Astrocyte (in vitro differentiated cells and primary cell): ENCODE measurements around the gene UBAC1. TPM values are rescaled to one million over a fixed set of nuclear protein-coding genes. Genes with fewer than 3 reads are reported as not detected.
"Not testable (repeated sequence)": the region's sequence is repeated elsewhere in the genome, so short reads cannot be mapped to it uniquely, and the experiment has no call there.

ENCODE experiments used
- DNase-seq: peaks from one replicate; pipeline ENCODE4 v3.0.0-alpha.2; 2010; ENCODE audit warnings: low read depth
- FAIRE-seq: peaks from 2 replicates; lab custom pipeline; 2011; peaks lifted over from hg19 to GRCh38; lab: Jason Lieb, UNC
- H2AFZ ChIP-seq: 2 replicates; pipeline ENCODE4 v1.6.0; 2012; ENCODE audit warnings: low read depth, low read length, inconsistent platforms
- H3K27ac ChIP-seq: 2 replicates; pipeline ENCODE4 v1.5.1; 2011; ENCODE audit warnings: low read depth, low read length, inconsistent platforms
- H3K27me3 ChIP-seq: 2 replicates; pipeline ENCODE4 v1.6.0; 2011; ENCODE audit warnings: low read length, inconsistent platforms; ENCODE audit not compliant: insufficient read depth
- H3K36me3 ChIP-seq: 2 replicates; pipeline ENCODE4 v1.5.1; 2011; ENCODE audit warnings: low read length, inconsistent platforms; ENCODE audit not compliant: insufficient read depth
- H3K4me1 ChIP-seq: 2 replicates; pipeline ENCODE4 v1.5.1; 2011; ENCODE audit warnings: low read length, inconsistent platforms; ENCODE audit not compliant: insufficient read depth
- H3K4me2 ChIP-seq: 2 replicates; pipeline ENCODE4 v1.6.0; 2012; ENCODE audit warnings: low read length, inconsistent platforms
- H3K4me3 ChIP-seq: 2 replicates; pipeline ENCODE4 v1.5.1; 2011; ENCODE audit warnings: low read depth, mild to moderate bottlenecking, low read length, inconsistent platforms; ENCODE audit not compliant: insufficient read depth
- H3K79me2 ChIP-seq: 2 replicates; pipeline ENCODE4 v1.6.0; 2012; ENCODE audit warnings: mild to moderate bottlenecking, low read length, inconsistent platforms; ENCODE audit not compliant: insufficient read depth
- H3K9ac ChIP-seq: 2 replicates; pipeline ENCODE4 v1.6.0; 2012; ENCODE audit warnings: mild to moderate bottlenecking, low read length, inconsistent platforms
- H3K9me3 ChIP-seq: 2 replicates; pipeline ENCODE4 v1.5.1; 2012; ENCODE audit warnings: low read depth, mild to moderate bottlenecking, low read length, inconsistent platforms; ENCODE audit not compliant: insufficient read depth
- H4K20me1 ChIP-seq: 2 replicates; pipeline ENCODE4 v1.6.0; 2012; ENCODE audit warnings: low read length, inconsistent platforms; ENCODE audit not compliant: insufficient read depth
- H3K27ac Mint-ChIP-seq: one replicate; pipeline ENCODE4 v1.8.0; 2021; ENCODE audit warnings: mild to moderate bottlenecking, mixed read lengths; ENCODE audit not compliant: unreplicated experiment
- H3K27me3 Mint-ChIP-seq: one replicate; pipeline ENCODE4 v1.8.0; 2021; ENCODE audit warnings: low read depth, mixed read lengths; ENCODE audit not compliant: unreplicated experiment
- H3K36me3 Mint-ChIP-seq: one replicate; pipeline ENCODE4 v1.8.0; 2021; ENCODE audit warnings: low read depth, mixed read lengths; ENCODE audit not compliant: unreplicated experiment
- H3K4me1 Mint-ChIP-seq: one replicate; pipeline ENCODE4 v1.8.0; 2021; ENCODE audit warnings: low read depth, mixed read lengths; ENCODE audit not compliant: unreplicated experiment
- H3K4me3 Mint-ChIP-seq: one replicate; pipeline ENCODE4 v1.8.0; 2021; ENCODE audit warnings: mild to moderate bottlenecking, moderate library complexity, mixed read lengths; ENCODE audit not compliant: unreplicated experiment
- H3K9me3 Mint-ChIP-seq: one replicate; pipeline ENCODE4 v1.8.0; 2021; ENCODE audit warnings: mild to moderate bottlenecking, mixed read lengths; ENCODE audit not compliant: unreplicated experiment
- EZH2 ChIP-seq: IDR thresholded peaks from 2 replicates; pipeline ENCODE4 v1.6.1; 2012; ENCODE audit warnings: mild to moderate bottlenecking, low read length, inconsistent platforms; ENCODE audit not compliant: insufficient read depth
- total RNA-seq: library from RNA; stranded (reverse); gene quantifications from 2 replicates; pipeline ENCODE4 v1.2.1, GENCODE V29; 2021
- TF ChIP-seq, protein P1 (sequence below): IDR thresholded peaks from 2 replicates; pipeline ENCODE4 v1.5.1; 2011; ENCODE audit warnings: low read depth, mild to moderate bottlenecking, inconsistent platforms, low read length, moderate library complexity; ENCODE audit not compliant: insufficient read depth

Gene UBAC1
- total RNA-seq, 1 donor from 2014 or later = 31.8 TPM

DNA sequence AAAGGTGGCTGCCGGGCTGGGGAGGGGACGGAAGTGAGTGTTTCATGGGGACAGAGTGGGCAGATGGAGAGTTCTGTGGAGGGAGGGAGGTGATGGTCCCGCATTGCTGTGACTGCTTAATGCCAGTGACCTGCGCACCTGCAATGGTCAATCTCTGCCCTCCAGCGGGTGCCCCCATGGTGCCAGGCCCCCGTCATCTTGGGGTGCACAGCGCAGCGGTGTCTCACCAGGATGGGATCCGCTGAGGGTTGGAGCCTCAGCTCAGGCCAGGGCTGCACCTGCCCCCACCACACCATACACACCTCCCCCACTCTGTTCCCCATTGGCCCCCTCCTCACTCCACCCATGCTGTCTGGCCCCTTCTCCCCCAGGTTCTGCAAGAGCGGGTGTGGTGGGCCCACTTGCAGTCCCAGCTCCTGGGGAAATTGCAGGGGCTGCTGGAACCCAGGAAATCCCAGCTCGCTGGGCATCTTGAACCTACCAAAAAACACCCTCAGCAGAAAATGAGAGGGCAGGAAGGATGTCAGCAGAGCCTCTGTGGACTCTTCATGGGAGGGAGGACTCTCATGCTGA lies 41.8 kb downstream of the UBAC1 start:
- Mint-ChIP-seq H3K36me3 (peaks cover 38% of the 10 kb centered on the region), H3K27ac (peak overlapping the region; percentile 34), H3K4me3 (no peak overlapping the region), H3K4me1 (no peaks in the 10 kb centered on the region), H3K27me3 (no peaks in the 10 kb centered on the region), H3K9me3 (peaks cover 30% of the 10 kb centered on the region)
- Histone ChIP-seq H3K36me3 (peaks cover 15% of the 10 kb centered on the region), H3K27me3 (no peaks in the 10 kb centered on the region), H3K4me1 (no peaks in the 10 kb centered on the region), H4K20me1 (peaks cover 3% of the 10 kb centered on the region), H3K9me3 (peaks cover 14% of the 10 kb centered on the region), H3K4me3 (no peak overlapping the region), H3K9ac (no peak overlapping the region), H3K27ac (no peak overlapping the region), H3K4me2 (no peak overlapping the region), H3K79me2 (no peaks in the 10 kb centered on the region), H2AFZ (no peak overlapping the region)
- FAIRE-seq = no peak
- no peak for DNase-seq
- TF ChIP-seq, protein P1, sequence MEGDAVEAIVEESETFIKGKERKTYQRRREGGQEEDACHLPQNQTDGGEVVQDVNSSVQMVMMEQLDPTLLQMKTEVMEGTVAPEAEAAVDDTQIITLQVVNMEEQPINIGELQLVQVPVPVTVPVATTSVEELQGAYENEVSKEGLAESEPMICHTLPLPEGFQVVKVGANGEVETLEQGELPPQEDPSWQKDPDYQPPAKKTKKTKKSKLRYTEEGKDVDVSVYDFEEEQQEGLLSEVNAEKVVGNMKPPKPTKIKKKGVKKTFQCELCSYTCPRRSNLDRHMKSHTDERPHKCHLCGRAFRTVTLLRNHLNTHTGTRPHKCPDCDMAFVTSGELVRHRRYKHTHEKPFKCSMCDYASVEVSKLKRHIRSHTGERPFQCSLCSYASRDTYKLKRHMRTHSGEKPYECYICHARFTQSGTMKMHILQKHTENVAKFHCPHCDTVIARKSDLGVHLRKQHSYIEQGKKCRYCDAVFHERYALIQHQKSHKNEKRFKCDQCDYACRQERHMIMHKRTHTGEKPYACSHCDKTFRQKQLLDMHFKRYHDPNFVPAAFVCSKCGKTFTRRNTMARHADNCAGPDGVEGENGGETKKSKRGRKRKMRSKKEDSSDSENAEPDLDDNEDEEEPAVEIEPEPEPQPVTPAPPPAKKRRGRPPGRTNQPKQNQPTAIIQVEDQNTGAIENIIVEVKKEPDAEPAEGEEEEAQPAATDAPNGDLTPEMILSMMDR = no peak
- no peak for TF ChIP-seq EZH2

DNA sequence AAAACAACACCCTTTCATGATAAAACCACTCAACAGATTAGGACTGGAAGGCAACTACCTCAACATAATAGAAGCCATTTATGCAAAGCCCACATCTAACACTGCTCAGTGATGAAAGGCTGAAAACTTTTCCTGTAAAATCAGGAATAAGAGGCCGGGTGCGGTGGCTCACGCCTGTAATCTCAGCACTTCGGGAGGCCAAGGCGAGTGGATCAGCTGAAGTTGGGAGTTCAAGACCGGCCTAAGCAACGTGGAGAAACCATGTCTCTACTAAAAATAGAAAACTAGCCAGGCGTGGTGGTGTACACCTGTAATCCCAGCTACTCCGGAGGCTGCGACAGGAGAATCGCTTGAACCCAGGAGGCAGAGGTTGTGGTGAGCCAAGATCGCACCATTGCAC lies 44.9 kb downstream of the UBAC1 start:
- not testable (repeated sequence) for H3K27me3 ChIP-seq, H3K79me2 ChIP-seq, H3K4me1 Mint-ChIP-seq, H3K4me3 ChIP-seq, H3K27me3 Mint-ChIP-seq, H3K4me1 ChIP-seq, FAIRE-seq, H3K4me3 Mint-ChIP-seq, DNase-seq, H3K4me2 ChIP-seq, H3K27ac ChIP-seq, H2AFZ ChIP-seq, H3K9ac ChIP-seq, H3K27ac Mint-ChIP-seq
- Mint-ChIP-seq H3K9me3 (peaks cover 45% of the 10 kb centered on the region), H3K36me3 (peaks cover 55% of the 10 kb centered on the region)
- Histone ChIP-seq H3K36me3 (peaks cover 18% of the 10 kb centered on the region), H4K20me1 (peaks cover 12% of the 10 kb centered on the region), H3K9me3 (peaks cover 16% of the 10 kb centered on the region)

DNA sequence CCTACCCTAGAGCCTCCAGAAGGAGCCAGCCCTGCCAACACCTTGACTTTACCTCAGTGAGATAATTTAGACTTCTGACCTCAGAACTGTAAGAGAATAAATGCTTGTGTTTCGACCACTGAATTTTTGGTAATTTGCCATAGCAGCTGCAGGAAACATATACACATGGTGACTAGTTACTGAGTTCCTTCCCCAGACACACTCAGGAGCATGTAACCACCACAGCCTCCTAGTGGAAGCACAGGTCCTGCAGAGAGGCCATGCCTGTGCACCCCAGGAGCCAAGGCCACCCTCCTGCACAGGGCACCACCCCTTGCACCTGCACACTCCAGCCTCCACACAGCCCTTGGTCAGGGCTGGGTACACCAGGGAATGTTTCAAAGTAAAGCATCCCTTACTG lies 46.3 kb downstream of the UBAC1 start:
- no peak for FAIRE-seq
- H3K4me3 Mint-ChIP-seq = no peak overlapping the region
- Histone ChIP-seq H3K4me3 (no peak overlapping the region), H3K4me1 (no peaks in the 10 kb centered on the region), H3K9ac (no peak overlapping the region), H4K20me1 (peaks cover 19% of the 10 kb centered on the region), H3K27ac (no peak overlapping the region), H3K9me3 (peaks cover 16% of the 10 kb centered on the region), H3K4me2 (no peak overlapping the region), H3K79me2 (peaks cover 15% of the 10 kb centered on the region), H3K36me3 (peaks cover 21% of the 10 kb centered on the region), H2AFZ (no peak overlapping the region), H3K27me3 (no peaks in the 10 kb centered on the region)
- H3K27me3 Mint-ChIP-seq = no peaks in the 10 kb centered on the region
- peak; percentile 72 for DNase-seq
- peaks cover 66% of the 10 kb centered on the region for H3K36me3 Mint-ChIP-seq
- H3K4me1 Mint-ChIP-seq = peaks cover 2% of the 10 kb centered on the region
- no peak for TF ChIP-seq EZH2
- TF ChIP-seq, protein P1 = no peak
- peaks cover 47% of the 10 kb centered on the region for H3K9me3 Mint-ChIP-seq
- H3K27ac Mint-ChIP-seq = no peak overlapping the region

DNA sequence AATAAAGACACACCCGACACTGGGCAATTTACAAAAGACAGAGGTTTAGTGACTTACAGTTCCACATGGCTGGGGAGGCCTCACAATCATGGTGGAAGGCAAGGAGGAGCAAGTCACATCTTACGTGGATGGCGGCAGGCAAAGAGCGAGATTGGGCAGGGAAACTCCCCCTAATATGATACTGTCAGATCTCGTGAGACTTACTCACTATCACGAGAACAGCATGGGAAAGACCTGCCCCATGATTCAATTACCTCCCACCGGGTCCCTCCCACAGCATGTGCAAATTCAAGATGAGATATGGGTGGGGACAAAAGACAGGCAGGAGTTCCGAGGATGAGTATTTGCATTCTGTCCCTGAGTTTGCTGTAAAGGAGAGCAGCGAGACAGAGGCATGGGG lies 49.9 kb downstream of the UBAC1 start:
- not testable (repeated sequence) for H3K4me3 Mint-ChIP-seq

More for the DNA sequence above, 49.9 kb downstream of the UBAC1 start:
- Histone ChIP-seq H3K9me3 (peaks cover 14% of the 10 kb centered on the region), H4K20me1 (peaks cover 34% of the 10 kb centered on the region), H3K4me1 (peaks cover 11% of the 10 kb centered on the region), H3K36me3 (peaks cover 21% of the 10 kb centered on the region), H3K79me2 (peaks cover 36% of the 10 kb centered on the region)
- not testable (repeated sequence) for H3K27me3 ChIP-seq, H3K4me2 ChIP-seq, H3K27me3 Mint-ChIP-seq, FAIRE-seq, H2AFZ ChIP-seq, H3K27ac ChIP-seq, H3K27ac Mint-ChIP-seq, H3K4me3 ChIP-seq, DNase-seq, H3K9ac ChIP-seq
- Mint-ChIP-seq H3K36me3 (peaks cover 59% of the 10 kb centered on the region), H3K9me3 (peaks cover 42% of the 10 kb centered on the region), H3K4me1 (peaks cover 14% of the 10 kb centered on the region)
